GM12891 (cell line): ENCODE data around the gene MRNIP.

Source experiments
- PAX5 ChIP-seq: IDR thresholded peaks from 2 replicates; pipeline ENCODE4 v1.6.1; 2011; ENCODE audit warnings: low read length, moderate library complexity, mild to moderate bottlenecking; ENCODE audit not compliant: insufficient read depth, severe bottlenecking
- POLR2A ChIP-seq: IDR thresholded peaks from 2 replicates; pipeline ENCODE4 v1.6.1; 2011; ENCODE audit warnings: low read depth, low read length, control low read depth
- POLR2AphosphoS5 ChIP-seq: IDR thresholded peaks from 2 replicates; pipeline ENCODE4 v1.6.1; 2011; ENCODE audit warnings: low read depth, low read length, control low read depth
- POU2F2 ChIP-seq: IDR thresholded peaks from 2 replicates; pipeline ENCODE4 v1.6.1; 2011; ENCODE audit warnings: low read depth, mild to moderate bottlenecking, control low read depth, low read length, moderate library complexity
- SPI1 ChIP-seq: IDR thresholded peaks from 2 replicates; pipeline ENCODE4 v1.6.1; 2011; ENCODE audit warnings: low read depth, low read length, control low read depth
- TAF1 ChIP-seq: IDR thresholded peaks from 2 replicates; pipeline ENCODE4 v1.6.1; 2011; ENCODE audit warnings: low read depth, low read length, control low read depth

- TF ChIP-seq POLR2AphosphoS5 (no peak), TAF1 (no peak), POLR2A (no peak; the same call in 1 of the 2 replicates), POU2F2 (no peak), SPI1 (no peak), PAX5 (no peak)
Observed at GRCh38 chr5:179833709-179834070, 24.9 kb downstream of the MRNIP start.
